Endothelial cell of umbilical vein (primary cell): Measurements from ENCODE around the gene CCNI. TPM values are rescaled to one million over a fixed set of nuclear protein-coding genes. Genes with fewer than 3 reads are reported as not detected.

Experiments used
- BruUV-seq: library from RNA; stranded (reverse); fragments of 400-500 nt; replicated peaks from 2 replicates; lab custom pipeline; 2021; lab: Mats Ljungman, UMichigan
- CTCF ChIA-PET: fragments of 300-600, 350-600 bp; sonication (Branson Sonifier 250); formaldehyde crosslinking; loops from one replicate; lab custom pipeline; 2021; ENCODE audit warnings: antibody characterized with exemption, inconsistent platforms; lab: Charles Lee
- POLR2A ChIA-PET: fragments of 300-600, 350-600 bp; sonication (Branson Sonifier 250); formaldehyde crosslinking; loops from one replicate; lab custom pipeline; 2021; ENCODE audit warnings: antibody characterized with exemption, inconsistent platforms; lab: Charles Lee
- DNase-seq: peaks from one replicate; pipeline ENCODE4 v3.0.0-alpha.2; 2011; ENCODE audit warnings: low read depth, low spot score
- FAIRE-seq: peaks from 2 replicates; lab custom pipeline; 2011; peaks lifted over from hg19 to GRCh38; lab: Jason Lieb, UNC
- H2AFZ ChIP-seq: 2 replicates; pipeline ENCODE4 v1.6.0; 2012; ENCODE audit warnings: low read depth, low read length, control low read depth, inconsistent platforms
- H3K27ac ChIP-seq: 2 replicates; pipeline ENCODE4 v1.5.1; 2011; ENCODE audit warnings: low read depth, mild to moderate bottlenecking, control low read depth, low read length, moderate library complexity; ENCODE audit not compliant: insufficient read depth
- H3K27me3 ChIP-seq, 2 experiments: 2 replicates each; pipeline versions ENCODE4 v1.6.0 to v1.6.1; 2011; ENCODE audit warnings: low read length in 2 of 2, mixed read lengths in 1 of 2; ENCODE audit not compliant: control insufficient read depth in 2 of 2, insufficient read depth in 2 of 2
- H3K36me3 ChIP-seq, 2 experiments: 2 replicates in 1 of 2; 3 replicates in 1 of 2; pipeline ENCODE4 v1.5.1; 2011; ENCODE audit warnings: low read length in 2 of 2, mild to moderate bottlenecking in 1 of 2, moderate library complexity in 1 of 2; ENCODE audit not compliant: control insufficient read depth in 2 of 2, insufficient read depth in 2 of 2; ENCODE audit errors: extremely low read depth in 1 of 2
- H3K4me1 ChIP-seq: 3 replicates; pipeline ENCODE4 v1.5.1; 2011; ENCODE audit warnings: mild to moderate bottlenecking, low read length; ENCODE audit not compliant: control insufficient read depth, insufficient read depth; ENCODE audit errors: extremely low read depth
- H3K4me2 ChIP-seq: 2 replicates; pipeline ENCODE4 v1.6.1; 2011; ENCODE audit warnings: low read length, control low read depth, mixed read lengths; ENCODE audit not compliant: insufficient read depth
- H3K4me3 ChIP-seq, 3 experiments: fragments of 200-600 bp in 1 of 3; sonication (generic), shearing (Covaris generic) in 1 of 3; replicated peaks in 1 of 3; 2 replicates each; pipeline ENCODE4 v1.5.1; 2011 to 2016; ENCODE audit warnings: control low read depth in 3 of 3, low read length in 3 of 3, mild to moderate bottlenecking in 2 of 3, inconsistent platforms in 1 of 3, low read depth in 1 of 3, moderate library complexity in 1 of 3; ENCODE audit not compliant: insufficient read depth in 1 of 3
- H3K79me2 ChIP-seq: 2 replicates; pipeline ENCODE4 v1.6.0; 2012; ENCODE audit warnings: low read length, inconsistent platforms; ENCODE audit not compliant: control insufficient read depth, insufficient read depth
- H3K9ac ChIP-seq: replicated peaks from 2 replicates; pipeline ENCODE3; 2011; ENCODE audit warnings: low read length, control low read depth; ENCODE audit not compliant: insufficient read depth; ENCODE audit errors: extremely low read depth
- H3K9me1 ChIP-seq: replicated peaks from 3 replicates; pipeline ENCODE4 v1.6.0; 2011; ENCODE audit warnings: mild to moderate bottlenecking, low read length; ENCODE audit not compliant: control insufficient read depth, insufficient read depth; ENCODE audit errors: extremely low read depth
- H3K9me3 ChIP-seq: replicated peaks from 2 replicates; pipeline ENCODE4 v1.5.1; 2012; ENCODE audit warnings: low read length, inconsistent platforms; ENCODE audit not compliant: control insufficient read depth, insufficient read depth
- H4K20me1 ChIP-seq: replicated peaks from 2 replicates; pipeline ENCODE3; 2011; ENCODE audit warnings: mild to moderate bottlenecking, low read length; ENCODE audit not compliant: control insufficient read depth, insufficient read depth; ENCODE audit errors: extremely low read depth
- EZH2 ChIP-seq: IDR thresholded peaks from 2 replicates; pipeline ENCODE4 v1.6.1; 2012; ENCODE audit warnings: borderline replicate concordance, low read depth, mild to moderate bottlenecking, moderate library complexity, low read length, inconsistent platforms; ENCODE audit not compliant: severe bottlenecking
- FOS ChIP-seq: IDR thresholded peaks from 2 replicates; pipeline ENCODE4 v1.6.1; 2011; ENCODE audit warnings: mild to moderate bottlenecking, low read length, moderate library complexity, borderline replicate concordance; ENCODE audit not compliant: insufficient read depth
- GATA2 ChIP-seq: IDR thresholded peaks from 2 replicates; pipeline ENCODE4 v1.7.0; 2011; ENCODE audit warnings: low read depth, mild to moderate bottlenecking, moderate library complexity, mixed read lengths, low read length; ENCODE audit not compliant: insufficient read length, insufficient read depth
- MYC ChIP-seq: IDR thresholded peaks from one replicate; pipeline ENCODE4 v1.6.1; 2011; ENCODE audit warnings: mild to moderate bottlenecking, low read depth, low read length
- POLR2A ChIP-seq: IDR thresholded peaks from 2 replicates; pipeline ENCODE4 v1.6.1; 2012; ENCODE audit warnings: low read depth, mild to moderate bottlenecking, control low read depth, low read length
- POLR2AphosphoS5 ChIP-seq: IDR thresholded peaks from 2 replicates; pipeline ENCODE4 v1.6.1; 2012; ENCODE audit warnings: low read depth, mild to moderate bottlenecking, control low read depth, low read length, moderate library complexity; ENCODE audit not compliant: insufficient read depth
- dilution Hi-C: fragments of 300-500 bp; cut with MboI; formaldehyde crosslinking; loops from one replicate; pipeline ENCODE4 v1.15.0; 2019; ENCODE audit warnings: low sequenced_read_pairs; ENCODE audit not compliant: extremely low pct_ligation_motif_present
- intact Hi-C: fragments of 100-400 bp; cut with micrococcal nuclease; formaldehyde crosslinking; loops from one replicate; pipeline ENCODE4 v1.10.0; 2022
- polyA plus RNA-seq, 4 experiments: library from polyadenylated mRNA; depleted of rRNA in 3 of 4; stranded (reverse) in 3 of 4; unstranded in 1 of 4; fragments of >200 nt; gene quantifications; 2 replicates each; pipeline versions ENCODE4 v1.2.1 to v1.2.3, GENCODE V29; 2011 to 2012; ENCODE audit warnings: missing spikeins in 1 of 4
- total RNA-seq: library from RNA; stranded (reverse); gene quantifications from 2 replicates; pipeline ENCODE4 v1.2.3, GENCODE V29; 2021

CCNI gene
- total and polyA plus RNA-seq, 2 donors (not counting 3 experiments of a cell fraction or from before 2014, with no cell fraction given): 88.6 to 212 TPM

DNA sequence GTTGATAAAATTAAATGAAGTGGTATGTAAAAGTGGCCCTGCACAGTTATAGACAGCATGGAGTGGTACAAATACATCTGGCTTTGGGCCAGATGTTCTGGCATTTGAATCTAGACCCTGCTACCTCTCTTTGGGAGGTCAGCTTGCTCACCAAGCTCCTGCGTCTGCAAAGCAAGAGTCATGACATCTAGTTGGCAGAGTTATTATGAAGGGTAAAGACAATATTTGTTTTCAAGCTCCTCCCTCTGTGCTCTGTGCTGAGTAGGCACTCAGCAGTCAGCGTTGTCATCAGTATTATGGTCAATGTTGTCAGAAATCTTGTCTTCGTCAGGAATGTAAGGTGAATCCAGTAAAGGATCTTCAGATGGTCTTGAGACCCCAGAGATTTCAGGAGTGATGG is 55.8 kb downstream of the CCNI start:
- no peak overlapping the region for H3K4me3 ChIP-seq
- H2AFZ ChIP-seq: no peak overlapping the region
- H3K9me3 ChIP-seq: no peaks in the 10 kb centered on the region
- H3K9me1 ChIP-seq: no peaks in the 10 kb centered on the region
- intact Hi-C loops: loop anchor here (5.0 kb wide), 1 partner anchor 38 kb away; no protein-coding TSS in a partner anchor
- TF ChIP-seq POLR2A (no peak), POLR2AphosphoS5 (no peak), FOS (no peak), EZH2 (no peak), GATA2 (no peak), MYC (no peak)
- POLR2A ChIA-PET: no interaction called here
- no TSS peak for BruUV-seq
- peaks cover 2% of the 10 kb centered on the region for H3K79me2 ChIP-seq
- peaks cover 33 to 35% of the 10 kb centered on the region in 2 experiments for H3K36me3 ChIP-seq
- DNase-seq: no peak
- H3K27me3 ChIP-seq: no peaks in the 10 kb centered on the region
- CTCF ChIA-PET: interaction anchor here (1.1 to 1.7 kb wide), 2 partner anchors 27 to 32 kb away, joined by 4 read pairs; no protein-coding TSS in a partner anchor
- H3K27ac ChIP-seq: no peak overlapping the region
- no peak overlapping the region for H3K4me2 ChIP-seq
- dilution Hi-C loops: no loop called here
- H3K4me1 ChIP-seq: peaks cover 12% of the 10 kb centered on the region
- no peaks in the 10 kb centered on the region for H4K20me1 ChIP-seq
- H3K9ac ChIP-seq: no peak overlapping the region
- no peak for FAIRE-seq

DNA sequence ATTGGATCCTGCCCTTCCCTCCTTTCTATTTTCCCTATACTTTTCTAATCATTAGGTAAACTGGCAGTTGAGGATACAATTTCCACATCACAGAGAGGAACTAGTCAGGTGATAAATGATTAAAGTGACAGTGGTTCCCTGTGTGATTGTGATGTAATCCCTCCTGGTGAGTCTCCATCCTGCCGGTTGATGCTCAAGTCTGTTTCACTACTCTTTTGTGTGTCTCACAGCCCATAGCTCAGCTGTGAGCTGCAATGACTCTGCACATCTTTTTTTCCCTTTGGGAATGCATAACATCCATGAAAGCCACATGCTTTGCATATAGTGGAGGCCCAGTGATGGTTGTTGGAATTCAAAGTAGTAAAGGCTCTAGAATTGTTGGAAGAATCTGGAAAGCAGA is 60.4 kb downstream of the CCNI start:
- no peak overlapping the region for H3K4me2 ChIP-seq
- no peak for DNase-seq
- peaks cover 48% of the 10 kb centered on the region for H3K4me1 ChIP-seq
- no peaks in the 10 kb centered on the region for H3K9me3 ChIP-seq
- no peak overlapping the region for H3K9ac ChIP-seq
- dilution Hi-C loops (no loop called here), intact Hi-C loops (no loop called here)
- no peak for FAIRE-seq
- H2AFZ ChIP-seq: no peak overlapping the region
- peaks cover 19% of the 10 kb centered on the region in 2 experiments for H3K36me3 ChIP-seq
- no peak for TF ChIP-seq MYC
- no peaks in the 10 kb centered on the region for H4K20me1 ChIP-seq
- BruUV-seq: no TSS peak
- H3K9me1 ChIP-seq: no peaks in the 10 kb centered on the region
- H3K79me2 ChIP-seq: peaks cover 9% of the 10 kb centered on the region
- no peak overlapping the region for H3K27ac ChIP-seq
- ChIA-PET POLR2A (no interaction called here), CTCF (interaction anchor here (1.1 kb wide), 1 partner anchor 25 kb away, joined by 3 read pairs; no protein-coding TSS in a partner anchor)
- no peaks in the 10 kb centered on the region for H3K27me3 ChIP-seq
- H3K4me3 ChIP-seq: no peak overlapping the region
